Thyroid gland (tissue), 4 donors: Measurements from ENCODE around the gene HRC.

Experiments used
- CTCF ChIP-seq, 6 experiments: fragments of 200-600 bp in 3 of 6; fragments of 450-650 bp in 3 of 6; sonication (generic) in 3 of 6; IDR thresholded peaks; one replicate each; pipeline ENCODE4 v1.5.1; 2016 to 2019; ENCODE audit warnings: antibody characterized with exemption in 6 of 6, mild to moderate bottlenecking in 2 of 6, inconsistent platforms in 1 of 6, moderate library complexity in 1 of 6
- POLR2A ChIP-seq, 2 donors: fragments of 450-650 bp; IDR thresholded peaks; one replicate each; pipeline ENCODE4 v1.6.1; 2017; ENCODE audit warnings: antibody characterized with exemption in 2 of 2, mild to moderate bottlenecking in 2 of 2, moderate library complexity in 1 of 2

- peak in 1 of 2 donors; percentile 62 for TF ChIP-seq POLR2A (IDR thresholded peaks at IDR 0.05)
- peak in 1 of 6 experiments; percentile 11 for TF ChIP-seq CTCF (IDR thresholded peaks at IDR 0.05)
These were observed 4.9 kb downstream of the HRC start for GRCh38 chr19:49150106-49150943.
